Measurements from ENCODE around the gene STON2.
"Not testable (repeated sequence)": the region's sequence is repeated elsewhere in the genome, so short reads cannot be mapped to it uniquely, and the experiment has no call there.

STON2 gene

DNA sequence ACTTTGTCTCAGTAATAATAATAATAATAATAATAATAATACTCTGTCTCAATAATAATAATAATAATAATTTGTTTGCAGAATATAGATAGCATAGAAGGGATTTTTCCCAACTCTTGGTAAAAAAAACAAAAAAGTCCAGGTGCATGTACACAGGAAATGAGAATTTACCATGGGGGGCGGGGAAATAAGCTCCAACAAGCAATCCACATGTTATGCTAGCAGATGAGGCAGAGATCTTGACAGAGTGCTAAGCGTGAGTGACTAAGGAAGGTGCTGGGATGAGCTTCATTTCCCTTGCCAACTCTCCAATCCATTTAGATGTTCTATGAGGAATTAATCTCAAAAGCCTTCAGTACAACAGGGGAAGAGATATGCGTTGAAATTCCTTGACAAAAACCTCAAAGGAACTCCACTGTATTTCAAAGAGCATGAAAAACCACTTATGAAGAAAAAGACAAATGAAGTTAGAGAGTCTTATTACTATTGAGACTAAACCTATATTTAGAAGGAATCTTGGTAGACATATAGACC is 134.4 kb downstream of the STON2 start:
- DNase-seq (ENCODE audit: low read depth) = no peak

DNA sequence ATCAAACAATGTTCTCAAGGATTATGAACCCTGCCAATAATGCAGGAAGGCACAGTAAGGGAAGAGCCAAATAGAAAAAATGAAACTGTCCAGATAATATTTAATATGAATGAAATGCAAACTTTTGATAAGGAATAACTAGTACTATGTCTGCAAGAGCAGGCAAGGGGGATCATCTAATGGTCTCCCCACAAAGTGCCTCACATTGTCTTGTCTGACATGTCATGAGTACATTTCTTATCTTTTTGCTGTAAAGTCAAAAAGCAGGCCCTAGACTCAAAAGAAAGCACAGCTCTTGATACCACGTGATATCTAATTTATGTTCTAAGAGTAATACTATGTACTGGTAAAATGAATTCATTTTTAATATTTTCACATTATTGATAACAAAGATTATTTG is 135.5 kb downstream of the STON2 start:
- DNase-seq (ENCODE audit: low read depth) = no peak

- no peak for DNase-seq (ENCODE audit: low read depth)
Measured at GRCh38 chr14:81263777-81264410, 136.2 kb downstream of the STON2 start.

- DNase-seq (ENCODE audit: low read depth) = no peak
Measured at GRCh38 chr14:81261176-81261575, 138.9 kb downstream of the STON2 start.

DNA sequence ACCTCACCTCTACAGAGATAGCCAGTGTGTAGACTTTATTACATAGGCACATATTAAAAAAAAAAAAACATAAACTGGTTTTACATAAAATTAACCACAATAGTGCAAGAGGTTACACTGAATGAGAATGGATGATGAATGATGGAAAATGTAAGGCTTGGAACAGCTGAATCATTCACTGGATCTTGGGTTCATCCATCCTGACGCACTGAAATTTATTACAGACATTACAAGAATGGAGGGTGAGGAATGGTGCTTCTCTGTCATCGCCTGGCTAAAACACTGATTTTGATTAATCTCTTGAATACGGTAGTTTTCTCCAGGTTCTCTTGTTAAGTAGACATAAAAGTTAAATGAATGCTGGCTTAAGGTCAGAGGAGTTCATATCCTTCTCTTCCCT is 139.4 kb downstream of the STON2 start:
- DNase-seq (ENCODE audit: low read depth) = no peak

DNA sequence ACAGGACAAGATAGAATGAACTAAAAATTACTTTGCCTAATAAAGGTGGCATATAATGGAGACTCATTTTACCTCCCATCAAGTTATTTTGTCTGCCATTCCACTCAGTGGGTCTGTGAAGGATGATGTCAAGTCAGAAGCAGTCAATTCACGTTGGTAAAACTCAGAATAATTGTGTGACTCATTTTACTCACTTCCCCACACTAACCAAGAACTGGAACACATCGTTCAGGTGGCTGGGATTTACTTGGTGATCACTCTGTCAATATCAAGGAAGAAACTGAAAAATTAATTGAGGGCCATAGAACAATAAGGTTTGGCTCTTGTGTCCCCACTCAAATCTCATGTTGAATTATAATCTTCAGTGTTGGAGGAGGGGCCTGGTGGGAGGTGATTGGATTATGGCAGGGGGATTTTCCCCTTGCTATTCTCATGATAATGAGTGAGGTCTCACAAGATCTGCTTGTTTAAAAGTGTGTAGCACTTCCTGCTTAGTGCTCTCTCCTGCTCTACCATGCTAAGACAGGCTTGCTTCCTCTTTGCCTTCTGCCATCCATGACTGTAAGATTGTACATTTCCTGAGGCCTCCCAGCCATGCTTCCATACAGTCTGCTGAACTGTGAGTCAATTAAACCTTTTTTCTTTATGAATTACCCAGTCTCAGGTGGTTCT is 143.7 kb downstream of the STON2 start:
- DNase-seq (ENCODE audit: low read depth) = no peak

GRCh38 chr14:81252278-81252677 is 147.8 kb downstream of the STON2 start:
- DNase-seq (ENCODE audit: low read depth) = no peak

- no peak for DNase-seq (ENCODE audit: low read depth)
Measured at GRCh38 chr14:81247271-81247766, 152.8 kb downstream of the STON2 start.

DNA sequence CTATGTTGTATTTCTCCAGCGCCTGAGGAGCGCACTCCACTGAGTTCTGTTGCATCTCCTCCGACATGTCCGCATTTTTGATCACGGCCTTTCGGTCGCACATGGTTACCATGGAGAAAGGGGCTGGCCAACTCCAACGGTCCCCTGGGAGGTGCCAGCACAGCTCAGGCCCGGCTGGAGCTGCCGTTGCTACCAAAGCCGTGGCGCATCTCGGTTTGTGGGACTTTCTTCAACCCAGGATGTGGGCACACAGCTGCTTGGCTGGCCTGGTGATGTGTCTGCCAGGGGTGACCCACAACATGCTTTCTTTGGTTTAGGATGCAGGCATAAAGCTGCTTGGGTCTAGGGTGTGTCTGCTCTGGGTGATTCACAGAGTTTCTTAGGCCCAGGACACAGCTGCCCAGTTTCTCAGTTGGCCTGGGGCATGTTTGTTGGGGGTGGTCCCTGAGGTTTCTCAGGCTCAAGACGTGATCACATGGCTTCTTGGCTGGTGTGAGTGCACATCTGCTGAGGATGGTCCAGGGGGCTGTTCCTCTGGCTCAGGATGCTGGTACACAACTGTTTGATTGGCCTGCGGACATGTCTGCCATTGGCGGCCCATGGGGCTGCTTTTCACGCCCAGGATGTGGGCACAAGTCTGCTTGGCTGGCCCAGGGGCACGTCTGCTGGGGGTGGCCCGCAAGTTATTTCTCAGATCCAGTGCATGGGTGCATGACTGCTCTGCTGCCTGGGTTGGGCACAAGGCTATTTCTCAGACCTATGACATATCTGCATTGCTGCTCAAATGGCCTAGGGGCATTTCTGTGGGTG is 153.5 kb downstream of the STON2 start:
- DNase-seq (ENCODE audit: low read depth) = no peak

DNA sequence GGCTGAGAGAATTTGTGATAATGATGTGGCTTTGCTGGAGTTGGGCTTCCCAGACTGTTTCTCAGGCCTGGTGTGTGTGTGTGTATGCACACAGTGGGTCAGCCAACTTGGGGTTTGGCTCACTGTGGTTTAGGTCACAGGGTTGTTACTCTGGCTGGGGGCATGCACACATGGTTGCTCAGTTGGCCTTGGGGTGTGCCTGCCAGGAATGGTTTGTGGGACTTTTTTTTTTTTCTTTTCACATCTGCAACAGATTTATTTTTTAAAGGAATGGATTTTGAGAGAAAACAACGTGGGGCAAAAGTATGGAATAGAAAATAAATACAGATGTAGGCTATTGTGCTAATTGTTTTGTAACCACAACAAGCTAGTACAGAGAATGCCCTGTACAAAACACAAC is 154.4 kb downstream of the STON2 start:
- no peak for DNase-seq (ENCODE audit: low read depth)

DNA sequence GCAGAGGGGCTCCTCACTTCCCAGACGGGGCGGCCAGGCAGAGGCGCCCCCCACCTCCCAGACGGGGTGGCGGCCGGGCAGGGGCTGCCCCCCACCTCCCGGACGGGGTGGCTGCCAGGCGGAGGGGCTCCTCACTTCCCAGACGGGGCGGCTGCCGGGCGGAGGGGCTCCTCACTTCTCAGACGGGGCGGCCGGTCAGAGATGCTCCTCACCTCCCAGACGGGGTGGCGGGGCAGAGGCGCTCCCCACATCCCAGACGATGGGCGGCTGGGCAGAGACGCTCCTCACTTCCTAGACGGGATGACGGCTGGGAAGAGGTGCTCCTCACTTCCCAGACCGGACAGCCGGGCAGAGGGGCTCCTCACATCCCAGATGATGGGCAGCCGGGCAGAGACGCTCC is 155.7 kb downstream of the STON2 start:
- not testable (repeated sequence) for DNase-seq (ENCODE audit: low read depth)

- DNase-seq (ENCODE audit: low read depth) = no peak
Measured at GRCh38 chr14:81243499-81243898, 156.6 kb downstream of the STON2 start.

DNA sequence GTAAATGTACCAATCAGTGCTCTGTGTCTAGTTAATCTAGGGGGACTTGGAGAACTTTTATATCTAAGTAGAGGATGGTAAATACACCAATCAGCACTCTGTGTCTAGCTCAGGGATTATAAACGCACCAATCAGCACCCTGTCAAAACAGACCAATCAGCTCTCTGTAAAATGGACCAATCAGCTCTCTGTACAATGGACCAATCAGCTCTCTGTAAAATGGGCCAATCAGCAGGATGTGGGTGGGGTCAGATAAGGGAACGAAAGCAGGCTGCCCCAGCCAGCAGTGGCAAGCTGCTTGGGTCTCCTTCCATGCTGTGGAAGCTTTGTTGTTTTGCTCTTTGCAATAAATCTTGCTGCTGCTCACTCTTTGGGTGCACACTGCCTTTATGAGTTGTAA is 163.3 kb downstream of the STON2 start:
- DNase-seq (ENCODE audit: low read depth) = not testable (repeated sequence)

GRCh38 chr14:81236138-81236537 is 164.0 kb downstream of the STON2 start:
- DNase-seq (ENCODE audit: low read depth) = no peak

DNA sequence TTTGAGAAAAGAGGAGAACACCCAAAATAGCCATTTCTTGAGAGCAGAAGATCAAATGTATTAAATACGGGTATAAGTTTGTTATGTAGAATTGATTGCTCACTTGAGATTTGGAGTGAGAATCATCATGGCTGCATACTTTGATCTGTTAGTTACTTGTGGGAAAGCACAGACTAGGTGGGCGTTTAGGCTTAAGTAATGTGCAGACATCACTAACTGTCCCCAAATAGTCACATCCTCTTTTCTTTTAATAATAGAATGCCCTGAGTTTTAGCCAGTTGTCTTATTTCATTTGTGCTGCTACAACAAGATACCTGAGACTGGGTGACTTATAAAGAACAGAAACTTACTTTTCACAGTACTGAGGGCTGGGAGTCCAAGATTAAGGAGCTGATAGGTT is 165.0 kb downstream of the STON2 start:
- DNase-seq (ENCODE audit: low read depth) = no peak

- no peak for DNase-seq (ENCODE audit: low read depth)
Measured at GRCh38 chr14:81234278-81234677, 165.8 kb downstream of the STON2 start.

DNA sequence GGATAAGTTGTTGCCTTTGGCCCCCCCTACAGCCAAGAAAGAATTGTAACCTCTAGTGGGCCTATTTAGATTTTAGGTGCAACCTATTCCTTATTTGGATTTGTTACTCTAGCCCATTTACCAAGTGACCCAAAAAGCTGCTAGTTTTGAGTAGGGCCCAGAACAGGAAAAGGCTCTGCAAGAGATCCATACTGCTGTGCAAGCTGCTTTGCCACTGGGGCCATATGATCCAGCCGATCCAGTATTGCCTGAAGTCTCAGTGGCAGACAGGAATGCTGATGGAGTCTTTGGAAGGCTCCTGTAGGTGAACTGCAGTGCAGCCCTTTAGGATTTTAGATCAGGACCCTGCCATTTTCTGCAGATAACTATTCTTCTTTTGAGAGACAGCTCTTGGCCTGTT is 166.5 kb downstream of the STON2 start:
- DNase-seq (ENCODE audit: low read depth) = no peak

DNA sequence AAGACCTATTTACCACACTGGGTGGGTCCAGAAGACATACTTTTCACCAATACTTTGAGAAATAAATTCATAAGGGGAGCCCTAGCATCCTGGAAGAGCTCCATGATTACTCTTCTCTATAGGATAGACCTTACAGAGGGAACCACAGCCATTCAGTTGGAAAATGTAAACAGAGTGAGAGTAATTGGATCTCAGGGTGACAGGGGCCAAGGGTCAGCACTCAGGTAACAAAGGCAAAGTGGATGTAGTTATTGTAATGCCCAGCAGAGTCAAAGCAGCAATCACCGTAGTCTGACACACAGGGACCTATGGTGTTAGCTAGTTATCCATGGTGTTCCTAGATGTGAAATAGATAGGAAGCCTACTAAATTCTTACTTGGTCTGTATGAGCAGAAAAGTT is 168.6 kb downstream of the STON2 start:
- no peak for DNase-seq (ENCODE audit: low read depth)

- DNase-seq (ENCODE audit: low read depth) = no peak
Measured at GRCh38 chr14:81224222-81224621, 175.9 kb downstream of the STON2 start.

GRCh38 chr14:81223788-81224187 is 176.3 kb downstream of the STON2 start:
- not testable (repeated sequence) for DNase-seq (ENCODE audit: low read depth)

GRCh38 chr14:81222691-81223090 is 177.4 kb downstream of the STON2 start:
- no peak for DNase-seq (ENCODE audit: low read depth)

DNA sequence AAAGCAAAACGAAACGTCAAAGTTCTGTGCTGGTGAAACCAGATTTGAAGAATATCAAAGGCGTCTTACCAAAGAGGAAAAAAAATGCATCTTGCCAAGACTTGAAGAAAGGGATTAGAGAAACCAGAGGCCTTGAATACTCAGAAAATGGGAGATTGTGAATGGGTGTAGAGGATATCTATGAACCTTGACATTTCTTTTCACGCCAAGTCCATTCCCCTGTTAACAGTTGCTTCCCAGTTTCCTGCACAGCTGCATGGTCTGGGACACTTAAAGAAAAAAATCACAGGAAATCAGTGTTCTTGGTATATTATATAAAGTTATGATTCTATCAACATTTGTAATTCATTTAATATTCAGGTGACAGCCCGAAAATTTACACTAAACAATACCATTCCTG is 178.0 kb downstream of the STON2 start:
- DNase-seq (ENCODE audit: low read depth) = no peak

DNA sequence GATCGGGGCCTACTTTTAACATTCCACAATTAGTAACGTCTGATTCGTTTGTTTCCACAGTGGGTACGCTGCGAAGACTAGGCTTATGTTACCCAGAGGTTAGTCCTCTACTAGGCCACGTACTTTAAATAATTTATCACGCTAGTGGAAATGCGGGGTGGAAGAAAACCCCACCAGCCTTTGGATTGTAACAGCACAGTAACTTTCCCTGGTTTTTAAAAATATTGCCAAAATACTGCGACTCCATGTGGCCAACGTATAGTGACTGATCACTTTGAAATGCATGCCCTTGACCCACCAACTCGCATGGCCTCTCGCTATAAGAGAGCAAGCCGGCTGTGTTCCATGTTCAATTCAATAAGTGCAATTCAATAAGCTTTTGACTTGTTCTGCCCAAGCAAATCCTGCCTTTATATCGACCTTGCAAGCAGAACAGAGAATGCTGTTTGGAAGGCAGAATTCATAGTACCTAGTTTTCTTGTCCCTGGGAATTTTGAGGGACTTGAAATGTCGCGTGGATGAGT is 178.5 kb downstream of the STON2 start:
- no peak for DNase-seq (ENCODE audit: low read depth)

All from stimulated activated CD8-positive, alpha-beta memory T cell treated with anti-CD3 and anti-CD28 coated beads, Interleukin-12 subunit alpha, Interleukin-12 subunit beta, amount 100 ng/mL, for 1 hour (primary cell).